Mammary epithelial cell (primary cell): Measurements from ENCODE around the gene DTNBP1.

ENCODE experiments used
- CTCF ChIP-seq, 2 donors: IDR thresholded peaks in 1 of 2; conservative IDR thresholded peaks in 1 of 2; 2 replicates each; pipeline ENCODE4 v1.5.1; 2011 to 2012; ENCODE audit warnings: inconsistent platforms in 2 of 2, low read length in 2 of 2, mild to moderate bottlenecking in 2 of 2, control low read depth in 1 of 2, low read depth in 1 of 2; ENCODE audit not compliant: insufficient read depth in 1 of 2; ENCODE audit errors: extremely low read depth in 1 of 2
- EZH2 ChIP-seq: IDR thresholded peaks from 2 replicates; pipeline ENCODE4 v1.6.1; 2012; ENCODE audit warnings: low read length, inconsistent platforms, borderline replicate concordance

- no peak for TF ChIP-seq CTCF (conservative IDR thresholded peaks at IDR 0.05 in 1 of 2, IDR thresholded peaks at IDR 0.05 in 1 of 2; ENCODE audit: extremely low read depth in 1 of 2, insufficient read depth in 1 of 2, low read depth in 1 of 2, low read length in 2 of 2)
- TF ChIP-seq EZH2: no peak
These were observed 47.0 kb downstream of the DTNBP1 start for GRCh38 chr6:15615802-15616201.
